Ishikawa (cell line): ENCODE measurements around the gene DNAH6.

ENCODE experiments used
- CEBPB ChIP-seq: IDR thresholded peaks from 2 replicates; pipeline ENCODE4 v1.6.1; 2012
- CREB1 ChIP-seq: IDR thresholded peaks from 2 replicates; pipeline ENCODE4 v1.6.1; 2012; ENCODE audit warnings: low read depth
- EGR1 ChIP-seq: IDR thresholded peaks from 2 replicates; pipeline ENCODE4 v1.6.1; 2012
- EP300 ChIP-seq: IDR thresholded peaks from 2 replicates; pipeline ENCODE4 v1.6.1; 2012; ENCODE audit warnings: borderline replicate concordance
- FOXM1 ChIP-seq: IDR thresholded peaks from 2 replicates; pipeline ENCODE4 v1.6.1; 2012; ENCODE audit warnings: low read depth, borderline replicate concordance
- MAX ChIP-seq: IDR thresholded peaks from 2 replicates; pipeline ENCODE4 v1.6.1; 2012
- NFIC ChIP-seq: IDR thresholded peaks from 2 replicates; pipeline ENCODE4 v1.6.1; 2012
- RAD21 ChIP-seq: IDR thresholded peaks from 2 replicates; pipeline ENCODE4 v1.6.1; 2012; ENCODE audit warnings: low read depth
- REST ChIP-seq: IDR thresholded peaks from 2 replicates; pipeline ENCODE4 v1.6.1; 2012; ENCODE audit warnings: low read depth, mild to moderate bottlenecking
- TAF1 ChIP-seq: IDR thresholded peaks from 2 replicates; pipeline ENCODE4 v1.6.1; 2012; ENCODE audit warnings: low read depth, mild to moderate bottlenecking
- TCF12 ChIP-seq: IDR thresholded peaks from 2 replicates; pipeline ENCODE4 v1.6.1; 2012; ENCODE audit warnings: low read depth
- TEAD4 ChIP-seq: IDR thresholded peaks from 2 replicates; pipeline ENCODE4 v1.6.1; 2012
- USF1 ChIP-seq: IDR thresholded peaks from 2 replicates; pipeline ENCODE4 v1.6.1; 2012
- YY1 ChIP-seq: IDR thresholded peaks from 2 replicates; pipeline ENCODE4 v1.6.1; 2012; ENCODE audit warnings: low read depth
- ZBTB7A ChIP-seq: IDR thresholded peaks from 2 replicates; pipeline ENCODE4 v1.6.1; 2012; ENCODE audit warnings: low read depth

DNAH6 gene

DNA sequence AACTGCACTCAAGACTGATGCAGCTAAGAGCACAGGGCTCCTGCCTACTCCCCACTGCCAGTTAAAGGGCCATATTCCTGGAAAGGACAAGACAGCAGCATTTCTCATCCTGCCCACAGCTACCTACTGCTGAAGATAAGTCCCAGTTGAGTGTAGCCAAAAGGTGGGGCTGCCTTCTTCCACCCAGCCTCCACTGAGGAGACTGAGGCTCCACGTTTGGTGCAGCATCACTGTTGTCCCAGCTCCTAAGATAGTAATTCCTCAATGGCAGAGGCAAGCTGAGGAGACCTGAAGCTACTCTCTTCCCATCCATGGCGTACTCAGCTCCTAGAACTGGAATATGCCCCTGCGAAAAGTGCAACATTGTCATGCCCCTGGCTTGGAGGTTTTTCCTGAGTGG lies 214.9 kb downstream of the DNAH6 start:
- TF ChIP-seq TAF1 (no peak), NFIC (no peak), USF1 (no peak), MAX (no peak)

DNA sequence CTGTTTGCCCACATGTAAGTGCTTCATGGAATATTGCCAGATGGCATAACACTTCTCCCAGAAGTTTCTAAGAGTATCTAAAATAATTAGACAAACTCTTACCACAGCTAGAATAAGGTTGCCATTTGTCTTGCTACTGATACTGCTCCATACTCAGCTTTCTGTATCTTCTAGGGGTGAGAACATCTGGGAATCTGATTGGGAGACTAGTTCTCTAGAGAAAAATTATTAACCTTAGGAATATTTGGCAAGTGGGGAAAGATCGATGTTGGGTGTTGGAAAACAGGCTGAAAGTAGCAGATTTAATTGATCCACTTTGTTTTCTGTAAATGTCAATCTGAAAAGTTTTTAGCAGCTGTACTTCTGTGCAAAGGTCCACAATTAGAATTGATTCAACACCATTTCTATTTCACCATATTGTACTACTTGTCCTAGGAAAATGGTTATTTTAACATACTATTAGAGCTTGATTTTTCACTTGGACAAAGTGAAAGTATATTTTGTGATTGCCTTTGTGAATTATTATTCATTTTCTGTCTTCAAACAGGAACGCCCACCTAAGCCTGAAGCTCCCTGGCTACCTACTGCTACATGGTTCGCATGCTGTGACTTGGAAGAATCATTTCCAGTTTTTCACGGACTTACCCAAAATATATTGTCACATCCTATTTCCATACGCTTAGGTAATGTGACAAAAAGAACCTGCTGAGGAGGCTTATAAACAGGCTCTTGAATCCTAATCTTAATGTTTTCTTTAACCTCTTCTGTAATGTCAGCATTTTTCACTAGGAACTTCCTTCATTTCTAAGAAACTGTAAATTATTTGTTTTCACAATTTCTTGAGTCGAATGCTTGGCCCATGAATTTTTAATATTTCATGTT lies 216.8 kb downstream of the DNAH6 start:
- no peak for TF ChIP-seq REST
- TF ChIP-seq CREB1 = no peak
- no peak for TF ChIP-seq EGR1
- no peak for TF ChIP-seq CEBPB
- no peak for TF ChIP-seq ZBTB7A
- TF ChIP-seq YY1 = no peak
- TF ChIP-seq RAD21 = no peak
- TF ChIP-seq TAF1 = no peak
- TF ChIP-seq FOXM1 = no peak
- no peak for TF ChIP-seq TEAD4
- no peak for TF ChIP-seq MAX
- no peak for TF ChIP-seq EP300
- no peak for TF ChIP-seq TCF12
- no peak for TF ChIP-seq USF1
- TF ChIP-seq NFIC = no peak

DNA sequence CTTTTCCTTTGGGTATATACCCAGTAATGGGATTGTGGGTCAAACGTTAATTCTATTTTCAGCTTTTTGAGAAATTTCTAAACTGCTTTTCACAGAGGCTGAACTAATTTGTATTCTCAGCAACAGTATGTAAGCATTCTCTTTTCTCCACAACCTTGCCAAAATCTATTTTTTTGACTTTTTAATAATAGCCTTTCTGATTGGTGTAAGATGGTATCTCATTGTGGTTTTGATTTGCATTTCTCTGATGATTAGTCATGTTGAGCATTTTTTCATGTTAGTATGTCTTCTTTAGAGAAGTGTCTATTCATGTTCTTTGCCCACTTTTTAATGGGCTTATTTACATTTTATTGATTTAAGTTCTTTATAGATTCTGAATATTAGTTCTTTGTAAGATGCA lies 219.1 kb downstream of the DNAH6 start:
- TF ChIP-seq ZBTB7A (no peak), RAD21 (no peak), EGR1 (no peak), NFIC (no peak), YY1 (no peak), TEAD4 (no peak), REST (no peak), TAF1 (no peak), MAX (no peak)

DNA sequence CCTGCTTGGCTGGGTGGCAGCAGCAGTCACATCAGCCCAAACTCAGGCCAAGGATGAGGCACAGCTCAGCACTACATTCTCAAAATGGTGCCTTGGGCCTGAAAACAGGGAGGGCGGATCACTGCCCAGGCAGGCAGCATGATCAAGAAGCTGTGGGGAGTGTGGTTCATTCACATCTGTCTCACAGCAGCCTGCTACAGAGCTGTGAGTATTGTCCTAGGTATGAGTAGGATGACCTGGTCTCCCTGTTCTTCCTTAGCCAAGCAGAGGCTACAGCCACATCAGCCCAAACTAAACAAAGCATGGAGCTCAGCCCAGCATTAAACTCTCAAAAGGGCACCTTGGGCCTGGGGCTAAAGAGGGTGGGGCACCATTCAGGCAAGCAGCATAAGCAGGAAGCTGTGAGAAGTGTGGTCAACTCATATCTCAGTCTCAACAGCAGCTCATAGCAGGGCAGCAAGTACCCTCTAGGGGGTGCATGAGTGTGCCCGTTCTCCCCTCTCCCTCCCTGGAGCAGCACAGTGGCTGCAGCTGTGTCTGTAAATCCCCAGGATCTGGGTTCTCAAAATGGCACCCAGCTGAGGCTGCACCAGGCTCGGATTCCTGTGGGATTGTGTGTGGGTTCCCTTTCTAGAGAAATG lies 225.0 kb downstream of the DNAH6 start:
- TF ChIP-seq RAD21 (peak; percentile 43), CEBPB (no peak), NFIC (no peak)

GRCh38 chr2:84748341-84748740 lies 232.0 kb downstream of the DNAH6 start:
- TF ChIP-seq CEBPB = no peak
- no peak for TF ChIP-seq EP300
- TF ChIP-seq EGR1 = no peak
- TF ChIP-seq MAX = no peak
- no peak for TF ChIP-seq NFIC
- TF ChIP-seq USF1 = no peak
- no peak for TF ChIP-seq TEAD4
- no peak for TF ChIP-seq FOXM1
- TF ChIP-seq TAF1 = no peak
- no peak for TF ChIP-seq TCF12
- TF ChIP-seq YY1 = no peak
- TF ChIP-seq ZBTB7A = no peak
- TF ChIP-seq REST = no peak
- TF ChIP-seq CREB1 = no peak
- TF ChIP-seq RAD21 = no peak
